Natural killer cell (primary cell): ENCODE results near the gene OTOF. TPM values are rescaled to one million over a fixed set of nuclear protein-coding genes. Genes with fewer than 3 reads are reported as not detected.

Experiments
- ATAC-seq, 3 donors: fragments of 150-1000 bp in 2 of 3; fragments of 200-7000 bp in 1 of 3; cut with Tn5 transposase; 1 replicate in 1 of 3; 2 replicates in 2 of 3; pipeline ENCODE4 v1.10.0; 2021; ENCODE audit warnings: mild to moderate bottlenecking in 2 of 3, moderate library complexity in 2 of 3
- DNase-seq, 2 donors: peaks; one replicate each; pipeline versions ENCODE4 v3.0.0 to v3.0.0-alpha.2; 2013 to 2021; ENCODE audit warnings: mixed read lengths in 1 of 2
- H3K27ac ChIP-seq: one replicate; pipeline ENCODE4 v1.5.1; 2013; ENCODE audit warnings: mild to moderate bottlenecking, low read length
- H3K27me3 ChIP-seq: one replicate; pipeline ENCODE4 v1.6.1; 2013; ENCODE audit warnings: low read length; ENCODE audit not compliant: control insufficient read depth, insufficient read depth
- H3K36me3 ChIP-seq: one replicate; pipeline ENCODE4 v1.6.1; 2013; ENCODE audit warnings: low read length; ENCODE audit not compliant: control insufficient read depth, insufficient read depth
- H3K4me1 ChIP-seq: one replicate; pipeline ENCODE4 v1.6.1; 2013; ENCODE audit warnings: low read length; ENCODE audit not compliant: control insufficient read depth, insufficient read depth
- H3K4me3 ChIP-seq: one replicate; pipeline ENCODE4 v1.5.1; 2013; ENCODE audit warnings: low read length
- H3K9me3 ChIP-seq: one replicate; pipeline ENCODE4 v1.6.1; 2013; ENCODE audit warnings: low read length; ENCODE audit not compliant: control insufficient read depth, insufficient read depth
- H3K27ac Mint-ChIP-seq, 2 donors: one replicate each; pipeline ENCODE4 v1.8.0; 2022; ENCODE audit warnings: mild to moderate bottlenecking in 2 of 2, mixed read lengths in 2 of 2, moderate library complexity in 1 of 2
- H3K27me3 Mint-ChIP-seq, 2 donors: one replicate each; pipeline ENCODE4 v1.8.0; 2022; ENCODE audit warnings: low read depth in 2 of 2, mixed read lengths in 2 of 2
- H3K36me3 Mint-ChIP-seq: one replicate; pipeline ENCODE4 v1.8.0; 2022; ENCODE audit warnings: mixed read lengths
- H3K4me1 Mint-ChIP-seq, 2 donors: one replicate each; pipeline ENCODE4 v1.8.0; 2022; ENCODE audit warnings: mixed read lengths in 2 of 2
- H3K4me3 Mint-ChIP-seq: one replicate; pipeline ENCODE4 v1.8.0; 2022; ENCODE audit warnings: mild to moderate bottlenecking, moderate library complexity, mixed read lengths
- H3K9me3 Mint-ChIP-seq, 2 donors: one replicate each; pipeline ENCODE4 v1.8.0; 2022; ENCODE audit warnings: mixed read lengths in 2 of 2
- WGBS: methylation state at CpG from one replicate; pipeline ENCODE4 v1.1.7; 2013; ENCODE audit warnings: missing lambda C conversion rate; ENCODE audit not compliant: insufficient coverage; 5-methylcytosine and 5-hydroxymethylcytosine counted together
- intact Hi-C: fragments of 100-400 bp; cut with micrococcal nuclease; formaldehyde crosslinking; loops from one replicate; pipeline ENCODE4 v1.14.2; 2022
- total RNA-seq, 4 donors: library from RNA; stranded (reverse); fragments of 120-200 nt in 1 of 4; gene quantifications; one replicate each; pipeline versions ENCODE4 v1.2.3 to v1.2.4, GENCODE V29; 2013 to 2022
- TF ChIP-seq, protein P1 (sequence below): fragments of 200-600 bp; IDR thresholded peaks from one replicate; pipeline ENCODE4 v1.8.0; 2022; ENCODE audit warnings: antibody characterized with exemption

Gene OTOF
- total RNA-seq, 3 donors from 2014 or later (not counting 1 experiment from before 2014, with no cell fraction given) = 0.66 to 3.7 (median 1.4) TPM

DNA sequence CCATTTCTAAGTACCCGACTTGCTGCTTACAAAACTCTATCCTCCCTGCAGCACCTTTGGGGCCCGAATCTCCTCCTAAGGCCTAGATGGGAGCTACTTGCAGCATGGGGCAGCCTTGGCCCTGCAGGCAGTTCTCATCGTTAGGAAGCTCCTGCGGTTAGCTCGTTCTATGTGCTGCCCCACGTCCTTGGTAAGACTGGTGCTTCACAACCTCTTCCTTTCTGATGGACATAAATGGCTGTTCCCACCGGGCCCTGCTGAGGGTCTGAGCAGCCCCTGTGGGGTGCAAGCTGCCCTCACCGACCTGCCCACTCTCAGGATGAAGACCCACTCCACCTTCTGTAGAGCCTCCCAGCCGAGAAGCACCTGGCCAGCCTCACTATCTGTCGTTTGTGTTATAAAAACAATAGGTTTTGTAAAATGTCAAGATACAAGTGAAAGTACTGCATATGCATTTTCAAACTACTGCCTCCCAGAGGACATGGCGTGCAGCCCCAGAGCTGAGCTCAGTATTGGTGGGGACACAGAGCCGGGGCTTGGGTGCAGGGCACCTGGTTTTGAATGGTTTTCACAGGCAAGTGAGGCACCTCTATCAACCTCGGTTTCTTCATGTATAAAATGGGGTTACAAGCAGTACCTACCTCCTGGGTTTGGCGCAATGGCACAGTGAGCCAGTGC, 19.4 kb downstream of the OTOF start:
- ATAC-seq = no peak
- H3K36me3 ChIP-seq = no peaks in the 10 kb centered on the region
- H3K27ac ChIP-seq = no peak overlapping the region
- TF ChIP-seq, protein P1, sequence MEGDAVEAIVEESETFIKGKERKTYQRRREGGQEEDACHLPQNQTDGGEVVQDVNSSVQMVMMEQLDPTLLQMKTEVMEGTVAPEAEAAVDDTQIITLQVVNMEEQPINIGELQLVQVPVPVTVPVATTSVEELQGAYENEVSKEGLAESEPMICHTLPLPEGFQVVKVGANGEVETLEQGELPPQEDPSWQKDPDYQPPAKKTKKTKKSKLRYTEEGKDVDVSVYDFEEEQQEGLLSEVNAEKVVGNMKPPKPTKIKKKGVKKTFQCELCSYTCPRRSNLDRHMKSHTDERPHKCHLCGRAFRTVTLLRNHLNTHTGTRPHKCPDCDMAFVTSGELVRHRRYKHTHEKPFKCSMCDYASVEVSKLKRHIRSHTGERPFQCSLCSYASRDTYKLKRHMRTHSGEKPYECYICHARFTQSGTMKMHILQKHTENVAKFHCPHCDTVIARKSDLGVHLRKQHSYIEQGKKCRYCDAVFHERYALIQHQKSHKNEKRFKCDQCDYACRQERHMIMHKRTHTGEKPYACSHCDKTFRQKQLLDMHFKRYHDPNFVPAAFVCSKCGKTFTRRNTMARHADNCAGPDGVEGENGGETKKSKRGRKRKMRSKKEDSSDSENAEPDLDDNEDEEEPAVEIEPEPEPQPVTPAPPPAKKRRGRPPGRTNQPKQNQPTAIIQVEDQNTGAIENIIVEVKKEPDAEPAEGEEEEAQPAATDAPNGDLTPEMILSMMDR = no peak
- Mint-ChIP-seq H3K4me3 (no peak overlapping the region), H3K27me3 (peaks cover under 1 to 4% of the 10 kb centered on the region in 2 donors), H3K9me3 (no peaks in the 10 kb centered on the region), H3K36me3 (no peaks in the 10 kb centered on the region), H3K4me1 (no peaks in the 10 kb centered on the region), H3K27ac (no peak overlapping the region)
- no peak for DNase-seq
- WGBS = 88% methylated on average over 14 of the region's 14 CpGs
- H3K27me3 ChIP-seq = no peaks in the 10 kb centered on the region
- peaks cover 11% of the 10 kb centered on the region for H3K4me1 ChIP-seq
- intact Hi-C loops = no loop called here
- H3K9me3 ChIP-seq = no peaks in the 10 kb centered on the region
- no peak overlapping the region for H3K4me3 ChIP-seq

GRCh38 chr2:26457695-26458364, 20.1 kb downstream of the OTOF start:
- no peaks in the 10 kb centered on the region for H3K9me3 ChIP-seq
- 90% methylated on average over 19 of the region's 19 CpGs for WGBS
- Mint-ChIP-seq H3K27me3 (peaks cover 6 to 7% of the 10 kb centered on the region in 2 donors), H3K9me3 (no peaks in the 10 kb centered on the region), H3K36me3 (no peaks in the 10 kb centered on the region), H3K4me3 (no peak overlapping the region), H3K4me1 (no peaks in the 10 kb centered on the region), H3K27ac (no peak overlapping the region)
- no peak for ATAC-seq
- DNase-seq = no peak
- no peaks in the 10 kb centered on the region for H3K36me3 ChIP-seq
- H3K27me3 ChIP-seq = no peaks in the 10 kb centered on the region
- H3K4me1 ChIP-seq = peaks cover 11% of the 10 kb centered on the region
- no peak overlapping the region for H3K27ac ChIP-seq
- TF ChIP-seq, protein P1 = no peak
- H3K4me3 ChIP-seq = no peak overlapping the region
- intact Hi-C loops = no loop called here

DNA sequence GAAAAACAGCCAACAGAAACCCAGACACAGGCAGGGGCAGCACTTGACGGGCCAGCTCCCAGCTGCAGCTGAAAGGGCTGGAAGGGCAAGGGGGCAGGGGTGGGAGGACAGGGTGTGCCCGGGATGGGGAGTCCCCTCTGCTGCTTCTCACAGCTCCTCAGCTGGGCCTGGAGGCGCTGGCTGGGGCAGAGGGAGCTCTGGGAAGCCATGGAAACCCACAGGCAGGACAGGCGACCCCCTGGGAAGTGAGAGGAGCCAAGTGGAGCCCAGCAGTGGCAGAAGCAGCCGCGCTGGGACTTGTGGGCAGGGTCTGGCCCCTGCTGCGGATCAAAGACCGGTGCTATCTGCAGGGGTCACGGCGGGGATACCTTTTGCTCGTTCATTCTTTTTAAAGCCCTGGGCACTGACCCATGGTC, 20.7 kb downstream of the OTOF start:
- Histone ChIP-seq H3K36me3 (no peaks in the 10 kb centered on the region), H3K27ac (no peak overlapping the region), H3K4me3 (no peak overlapping the region), H3K9me3 (no peaks in the 10 kb centered on the region), H3K27me3 (no peaks in the 10 kb centered on the region), H3K4me1 (peaks cover 11% of the 10 kb centered on the region)
- Mint-ChIP-seq H3K27ac (no peak overlapping the region), H3K9me3 (no peaks in the 10 kb centered on the region), H3K4me3 (no peak overlapping the region), H3K36me3 (no peaks in the 10 kb centered on the region), H3K27me3 (peaks cover 6 to 12% of the 10 kb centered on the region in 2 donors), H3K4me1 (no peaks in the 10 kb centered on the region)
- ATAC-seq = no peak
- 83% methylated on average over 11 of the region's 11 CpGs for WGBS
- no peak for DNase-seq
- TF ChIP-seq, protein P1 = no peak
- intact Hi-C loops = no loop called here
